Pancreas (tissue), 10 donors: ENCODE measurements around the gene CFAP57. TPM values are rescaled to one million over a fixed set of nuclear protein-coding genes. Genes with fewer than 3 reads are reported as not detected.

ENCODE experiments used
- ATAC-seq, 4 donors: fragments of 200-7000 bp; cut with Tn5 transposase; one replicate each; pipeline versions ENCODE4 v1.8.0 to v1.9.1; 2020; ENCODE audit warnings: mild to moderate bottlenecking in 4 of 4, moderate library complexity in 4 of 4
- DNase-seq, 6 donors: peaks; one replicate each; pipeline ENCODE4 v3.0.0-alpha.2; 2020
- FAIRE-seq: peaks from 2 replicates; lab custom pipeline; 2012; peaks lifted over from hg19 to GRCh38; lab: Jason Lieb, UNC
- H3K27ac ChIP-seq, 4 donors: fragments of 200-600 bp; sonication (generic); 1 replicate in 3 of 4; 2 replicates in 1 of 4; pipeline versions ENCODE4 v1.5.0 to v1.8.0; 2020
- H3K27me3 ChIP-seq, 4 donors: fragments of 200-600 bp; one replicate each; pipeline ENCODE4 v1.8.0; 2021
- H3K36me3 ChIP-seq, 3 donors: fragments of 200-600 bp; sonication (generic) in 1 of 3; one replicate each; pipeline versions ENCODE4 v1.5.0 to v1.8.0; 2020 to 2021
- H3K4me1 ChIP-seq, 3 donors: fragments of 200-600 bp; one replicate each; pipeline ENCODE4 v1.8.0; 2021
- H3K4me3 ChIP-seq, 4 donors: fragments of 200-600 bp; sonication (generic) in 2 of 4; one replicate each; pipeline versions ENCODE4 v1.5.0 to v1.8.0; 2020 to 2021
- H3K9me3 ChIP-seq, 4 donors: fragments of 200-600 bp; one replicate each; pipeline ENCODE4 v1.8.0; 2021
- WGBS, 2 donors: extraction: QIAGEN DNeasy Blood & Tissue Kit; methylation state at CpG; one replicate each; pipeline ENCODE4 v1.1.7; 2013; 5-methylcytosine and 5-hydroxymethylcytosine counted together
- intact Hi-C, 3 donors: fragments of 100-400 bp; cut with DNase I; formaldehyde crosslinking; loops; one replicate each; pipeline versions ENCODE4 v1.11.1 to v1.14.2; 2022
- polyA plus RNA-seq, 2 donors: library from polyadenylated mRNA; stranded (reverse); fragments of 200-250 nt; gene quantifications; one replicate each; pipeline ENCODE4 v1.2.3, GENCODE V29; 2013
- total RNA-seq, 6 donors: library from RNA; stranded (reverse); fragmentation: NEBNext Ultra II Directional in 4 of 6; extraction: Animal tissue kit (Norgen Biotek cat#: 25700) in 4 of 6; gene quantifications; one replicate each; pipeline versions ENCODE4 v1.2.1 to v1.2.4, GENCODE V29; 2021 to 2023
- TF ChIP-seq, protein P1 (sequence below), 4 donors: fragments of 200-600 bp; sonication (generic) in 3 of 4; IDR thresholded peaks; one replicate each; pipeline versions ENCODE4 v1.5.0 to v1.8.0; 2021; ENCODE audit warnings: antibody characterized with exemption in 4 of 4
- donor health status: healthy with polysubstance abuse.
- donor health status: DM: no; HTN: no; CAD: no; lungs with moderate emphysema.
- donor health status: DM: no; HTN: no; CAD: no.
- donor health status: control.
- donor health status: control.
- donor health status: Bipolar disorder and iron deficiency.
- donor health status: DM: yes; HTN: yes; CAD: no.
- donor health status: DM: no; HTN: no; CAD: no.
- donor health status: DM: no; HTN: no; CAD: no.
- donor health status: DM: yes; HTN: yes; CAD: no.

The CFAP57 gene
- total and polyA plus RNA-seq, 8 donors, result 0.14 to 0.61 (median 0.21) TPM

DNA sequence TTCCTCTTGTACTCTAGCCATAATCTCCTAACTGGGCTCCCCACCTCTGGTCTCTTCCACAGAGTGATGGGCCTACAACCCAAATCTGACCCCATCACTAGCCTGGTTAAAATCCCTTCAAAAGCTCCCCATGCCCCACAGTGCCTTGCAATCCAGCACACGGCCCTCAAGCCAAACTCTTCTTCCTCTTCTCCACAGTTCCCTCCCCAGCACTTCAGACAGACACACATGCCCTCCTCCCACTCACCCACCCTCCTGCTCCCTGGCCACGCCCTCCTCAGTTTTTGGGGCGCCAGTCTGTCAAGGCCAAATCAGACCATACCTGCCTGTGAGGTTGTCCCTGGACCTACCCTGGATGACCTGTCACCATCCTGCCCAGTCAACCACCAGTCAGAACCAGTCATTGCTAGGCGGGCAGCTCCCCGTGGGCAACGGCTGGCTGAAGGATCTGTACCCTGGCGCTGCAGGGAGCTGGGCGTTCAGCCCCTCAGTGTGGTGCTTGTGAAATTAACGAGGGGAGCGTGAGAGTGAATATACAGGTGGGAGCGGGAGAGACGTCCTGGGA lies 112.5 kb downstream of the CFAP57 start:
- H3K27ac ChIP-seq, result peak overlapping the region; percentile 49 to 89 (median 66)
- WGBS, 2 donors, result 8 to 16% methylated on average over 12 of the region's 12 CpGs
- H3K9me3 ChIP-seq, result no peaks in the 10 kb centered on the region
- H3K27me3 ChIP-seq, result no peaks in the 10 kb centered on the region
- ATAC-seq, result peak; percentile 6 to 37 (median 14)
- intact Hi-C loops, result no loop called here
- FAIRE-seq, result no peak
- H3K36me3 ChIP-seq, result no peaks in the 10 kb centered on the region
- H3K4me1 ChIP-seq, result peaks cover 0 to 15% (median 10%) of the 10 kb centered on the region in 3 donors
- TF ChIP-seq, protein P1, sequence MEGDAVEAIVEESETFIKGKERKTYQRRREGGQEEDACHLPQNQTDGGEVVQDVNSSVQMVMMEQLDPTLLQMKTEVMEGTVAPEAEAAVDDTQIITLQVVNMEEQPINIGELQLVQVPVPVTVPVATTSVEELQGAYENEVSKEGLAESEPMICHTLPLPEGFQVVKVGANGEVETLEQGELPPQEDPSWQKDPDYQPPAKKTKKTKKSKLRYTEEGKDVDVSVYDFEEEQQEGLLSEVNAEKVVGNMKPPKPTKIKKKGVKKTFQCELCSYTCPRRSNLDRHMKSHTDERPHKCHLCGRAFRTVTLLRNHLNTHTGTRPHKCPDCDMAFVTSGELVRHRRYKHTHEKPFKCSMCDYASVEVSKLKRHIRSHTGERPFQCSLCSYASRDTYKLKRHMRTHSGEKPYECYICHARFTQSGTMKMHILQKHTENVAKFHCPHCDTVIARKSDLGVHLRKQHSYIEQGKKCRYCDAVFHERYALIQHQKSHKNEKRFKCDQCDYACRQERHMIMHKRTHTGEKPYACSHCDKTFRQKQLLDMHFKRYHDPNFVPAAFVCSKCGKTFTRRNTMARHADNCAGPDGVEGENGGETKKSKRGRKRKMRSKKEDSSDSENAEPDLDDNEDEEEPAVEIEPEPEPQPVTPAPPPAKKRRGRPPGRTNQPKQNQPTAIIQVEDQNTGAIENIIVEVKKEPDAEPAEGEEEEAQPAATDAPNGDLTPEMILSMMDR (IDR thresholded peaks at IDR 0.05), result no peak
- peak overlapping the region; percentile 18 to 51 (median 39) for H3K4me3 ChIP-seq
- DNase-seq, result peak in 1 of 6 donors; percentile 61

DNA sequence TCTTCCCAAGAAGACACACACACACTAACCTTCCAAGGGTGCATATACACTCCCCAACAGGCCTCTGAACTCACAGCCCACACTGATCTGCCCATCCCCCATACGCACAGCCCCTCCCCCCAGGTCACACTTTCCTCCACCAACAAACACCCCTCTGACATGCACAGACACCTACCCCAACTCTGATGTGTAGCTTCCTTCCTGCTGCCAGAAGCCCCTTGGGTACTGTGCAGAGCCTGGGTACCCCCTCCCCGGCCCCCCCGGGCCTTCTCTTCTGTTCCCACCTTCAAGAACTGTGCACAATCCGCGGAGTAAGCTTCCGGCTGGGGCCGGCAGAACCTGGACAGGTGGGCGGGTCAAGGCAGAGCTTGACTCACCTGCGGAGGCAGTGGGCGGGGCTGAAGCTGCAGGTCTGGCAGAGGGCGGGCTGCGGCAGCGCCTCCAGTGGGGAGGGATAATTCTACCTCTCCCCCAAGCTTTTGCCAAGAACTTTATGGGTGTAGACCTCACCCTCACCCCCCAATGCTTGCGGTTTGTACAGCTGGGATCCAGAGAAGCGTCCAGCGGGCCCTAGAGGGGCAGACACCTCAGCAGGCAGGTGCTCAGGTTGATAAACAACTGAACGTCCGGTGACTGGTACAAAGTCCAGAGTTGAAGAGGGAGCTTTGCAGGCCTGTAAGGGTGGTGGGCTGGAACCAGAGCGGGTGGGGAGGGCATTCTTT lies 113.3 kb downstream of the CFAP57 start, which contains the start of gene C1orf210:
TSS of gene C1orf210 (minus strand) at position 313 of the 722 bp plus-strand sequence. CDS start 2,311 bp downstream, outside the sequence.
- peak within 1 kb of the TSS; percentile 49 to 89 (median 66) for H3K27ac ChIP-seq
- peak; percentile 93 to 98 (median 94) for DNase-seq
- intact Hi-C loops, result no loop called here
- no peaks in the 10 kb centered on the region for H3K9me3 ChIP-seq
- peak within 1 kb of the TSS; percentile 18 to 51 (median 39) for H3K4me3 ChIP-seq
- WGBS, 2 donors, result 10 to 11% methylated on average over 19 of the region's 19 CpGs
- peak; percentile 94 to 98 (median 96) for ATAC-seq
- H3K27me3 ChIP-seq, result no peaks in the 10 kb centered on the region
- H3K4me1 ChIP-seq, result peaks cover 0 to 15% (median 10%) of the 10 kb centered on the region in 3 donors
- no peak for FAIRE-seq
- TF ChIP-seq, protein P1 (IDR thresholded peaks at IDR 0.05), result peak in 3 of 4 donors; percentile 25 to 42 (median 26)
- H3K36me3 ChIP-seq, result no peaks in the 10 kb centered on the region

DNA sequence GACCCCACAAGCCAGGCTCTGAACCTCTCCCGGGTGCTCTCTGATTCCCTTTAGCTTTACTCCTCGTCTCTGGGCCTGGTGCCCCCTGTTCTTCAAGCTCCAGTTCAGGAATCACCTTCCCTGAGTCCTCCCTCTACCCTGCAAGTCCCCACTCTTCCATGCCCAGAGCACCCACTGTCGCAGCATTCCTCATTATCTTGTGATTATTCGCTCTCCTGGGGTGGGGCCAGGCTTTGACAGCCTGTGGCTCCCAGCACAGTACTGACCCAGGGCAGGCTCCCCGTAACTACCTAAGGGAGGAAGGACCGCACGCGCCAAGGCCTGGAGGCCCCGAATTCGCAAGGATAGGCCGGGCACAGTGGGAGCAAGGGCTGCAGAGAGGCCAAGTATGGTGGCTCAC lies 114.0 kb downstream of the CFAP57 start:
- H3K27me3 ChIP-seq, result no peaks in the 10 kb centered on the region
- peaks cover 0 to 15% (median 10%) of the 10 kb centered on the region in 3 donors for H3K4me1 ChIP-seq
- ATAC-seq (peak; percentile 5 to 44 (median 20)), DNase-seq (peak in 1 of 6 donors; percentile 56), FAIRE-seq (no peak)
- peak overlapping the region in 3 of 4 donors; percentile 18 to 51 (median 47) for H3K4me3 ChIP-seq
- H3K27ac ChIP-seq, result peak overlapping the region; percentile 49 to 89 (median 66)
- H3K9me3 ChIP-seq, result no peaks in the 10 kb centered on the region
- WGBS, 2 donors, result 36 to 53% methylated on average over 11 of the region's 11 CpGs
- no peaks in the 10 kb centered on the region for H3K36me3 ChIP-seq
- TF ChIP-seq, protein P1 (IDR thresholded peaks at IDR 0.05), result no peak
- intact Hi-C loops, result no loop called here

DNA sequence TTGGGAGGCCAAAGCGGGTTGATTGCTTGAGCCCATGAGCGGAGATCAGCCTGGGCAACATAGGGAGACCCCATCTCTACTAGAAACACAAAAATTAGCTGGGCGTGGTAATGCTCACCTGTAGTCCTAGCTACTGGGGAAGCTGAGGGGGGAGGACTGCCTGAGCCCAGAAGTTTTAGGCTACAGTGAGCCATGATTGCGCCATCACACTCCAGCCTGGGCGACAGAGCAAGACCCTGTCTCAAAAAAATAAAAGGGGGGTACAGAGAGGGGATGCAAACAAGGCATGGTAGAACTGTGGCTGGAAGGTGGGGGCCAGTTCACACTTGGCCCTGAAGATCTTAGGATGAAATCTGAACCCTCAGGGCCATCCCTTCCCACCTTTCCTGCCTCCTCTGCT lies 114.4 kb downstream of the CFAP57 start:
- intact Hi-C loops, result no loop called here
- DNase-seq (no peak), ATAC-seq (no peak)

More for the DNA sequence above, 114.4 kb downstream of the CFAP57 start:
- Histone ChIP-seq H3K4me3 (peak overlapping the region in 1 of 4 donors; percentile 47), H3K4me1 (peaks cover 0 to 15% (median 10%) of the 10 kb centered on the region in 3 donors), H3K27me3 (no peaks in the 10 kb centered on the region), H3K36me3 (no peaks in the 10 kb centered on the region), H3K27ac (peak overlapping the region in 3 of 4 donors; percentile 49 to 89 (median 76)), H3K9me3 (no peaks in the 10 kb centered on the region)
- WGBS, 2 donors, result 93 to 97% methylated on average over 5 of the region's 5 CpGs
- TF ChIP-seq, protein P1 (IDR thresholded peaks at IDR 0.05), result no peak
- no peak for FAIRE-seq
